T47D (cell line): ENCODE data around the gene SLMAP.
A peak's percentile ranks its signal among the peaks of the same experiment; 100 is the strongest.

Experiments
- DNase-seq, 2 experiments: peaks; one replicate each; pipeline versions ENCODE4 v3.0.0 to v3.0.0-alpha.2; 2011 to 2012; ENCODE audit warnings: low read depth in 1 of 2, low spot score in 1 of 2
- JUND ChIP-seq: IDR thresholded peaks from 2 replicates; pipeline ENCODE4 v1.6.1; 2012; ENCODE audit warnings: low read depth
- in situ Hi-C: cut with HindIII; loops from 2 replicates; pipeline ENCODE4 v1.10.0; 2016; ENCODE audit warnings: low sequenced_read_pairs, low pct_unique_long_range_greater_than_20kb

Gene SLMAP

DNA sequence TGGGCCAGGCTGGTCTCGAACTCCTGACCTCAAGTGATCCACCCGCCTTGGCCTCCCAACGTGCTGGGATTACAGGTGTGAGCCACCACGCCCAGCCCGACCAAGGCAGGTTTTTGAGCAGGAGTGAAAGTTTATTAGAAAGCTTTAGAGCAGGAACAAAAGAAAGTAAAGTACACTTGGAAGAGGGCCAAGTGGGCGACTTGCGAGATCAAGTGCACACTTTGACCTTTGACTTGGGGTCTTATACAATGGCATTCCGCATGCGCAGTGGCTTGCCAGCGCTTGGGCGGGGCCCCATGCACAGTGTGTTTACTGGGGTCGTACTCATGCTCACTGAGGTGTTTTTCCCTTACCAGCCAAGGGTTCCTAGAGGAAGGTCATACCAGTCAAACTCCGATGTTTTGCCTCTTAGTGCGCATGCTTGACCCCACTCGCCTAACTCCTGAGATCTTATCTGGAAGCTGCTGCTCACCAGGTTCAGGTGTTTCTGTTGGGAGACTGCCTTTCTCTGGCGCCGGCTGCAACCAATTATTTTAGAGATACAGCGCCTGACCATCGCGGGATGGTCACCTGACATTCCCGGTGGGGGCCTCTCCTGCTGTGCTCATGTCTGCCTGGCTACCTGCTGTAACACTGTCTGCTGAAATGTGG lies 205.2 kb downstream of the SLMAP start:
- in situ Hi-C loops: no loop called here
- DNase-seq: no peak
- TF ChIP-seq JUND: no peak

DNA sequence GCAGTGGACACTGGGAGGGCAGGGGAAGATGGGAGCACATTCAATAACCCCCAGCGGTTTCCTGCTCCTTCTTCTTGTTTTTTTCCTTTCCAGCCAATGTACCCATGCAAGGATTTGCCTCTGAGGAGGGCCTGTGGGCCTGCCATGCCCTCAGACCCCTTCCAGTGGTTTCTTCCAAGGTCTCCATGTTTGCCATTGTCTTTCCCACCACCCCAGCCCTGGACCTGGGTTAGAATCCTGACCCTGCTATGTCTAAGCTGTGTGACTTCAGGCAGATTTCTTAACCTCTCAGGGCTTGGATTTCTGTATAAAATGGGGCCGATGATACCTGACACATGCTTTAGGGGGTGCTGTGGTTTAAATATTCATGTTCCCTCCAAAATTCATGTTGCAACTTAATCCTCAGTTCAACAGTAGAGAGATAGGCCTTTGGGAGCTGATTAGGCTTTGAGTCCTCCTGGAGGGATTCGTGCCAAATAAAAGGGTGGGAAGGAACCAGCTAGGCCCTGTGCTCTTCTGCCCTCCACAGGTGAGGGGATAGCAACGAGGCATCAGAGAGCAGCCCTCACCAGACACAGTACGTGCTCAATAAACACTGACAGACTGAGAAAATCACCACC lies 205.8 kb downstream of the SLMAP start:
- peak in 1 of 2 experiments; percentile 33 for DNase-seq
- in situ Hi-C loops: no loop called here

DNA sequence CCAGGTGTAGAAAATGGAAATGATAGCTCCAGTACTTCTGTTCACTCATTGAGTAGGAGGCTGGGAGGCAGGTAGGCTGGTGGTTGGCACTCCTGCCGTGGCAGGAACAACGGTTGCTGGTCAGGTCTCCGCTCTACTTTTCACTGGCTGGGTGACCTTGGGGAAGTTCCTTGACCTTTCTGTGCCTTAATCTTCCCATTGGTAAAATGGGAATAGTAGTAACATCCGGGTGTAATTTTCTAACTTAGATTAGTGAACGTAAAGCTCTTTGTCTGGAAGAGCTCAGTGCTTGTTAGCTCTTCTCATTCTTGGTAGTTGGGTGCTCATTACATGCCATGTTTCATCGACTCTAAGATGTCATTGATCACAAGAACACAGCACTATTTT lies 206.3 kb downstream of the SLMAP start:
- no peak for TF ChIP-seq JUND
- DNase-seq: no peak
- in situ Hi-C loops: no loop called here

More for the DNA sequence above, 205.8 kb downstream of the SLMAP start:
- no peak for TF ChIP-seq JUND

DNA sequence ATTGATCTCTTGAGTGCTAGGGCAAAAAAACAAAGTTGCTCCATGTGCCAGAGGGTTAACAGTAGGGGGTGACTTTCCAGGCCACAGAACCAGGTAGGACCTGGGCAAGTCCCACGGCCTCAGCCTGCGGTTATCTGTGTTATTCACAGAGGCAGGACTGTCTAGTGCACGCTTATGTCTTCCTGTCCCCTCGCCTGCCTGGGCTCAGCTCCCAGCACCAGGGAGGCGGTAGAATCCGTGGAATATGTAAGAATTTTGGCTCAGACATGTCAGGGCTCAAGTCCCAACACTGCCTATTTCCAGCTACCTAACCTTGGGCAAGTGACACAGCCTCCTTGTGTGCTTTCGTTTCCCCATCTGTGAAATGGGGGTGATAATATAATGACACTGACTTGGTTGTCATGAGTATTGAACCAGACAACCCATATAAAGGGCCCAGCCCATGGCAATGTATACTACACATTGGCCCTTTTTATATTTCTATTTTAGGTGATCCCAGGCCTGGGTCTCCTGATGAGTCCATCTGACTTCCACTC lies 207.8 kb downstream of the SLMAP start:
- DNase-seq: no peak
- no peak for TF ChIP-seq JUND
- in situ Hi-C loops: no loop called here

DNA sequence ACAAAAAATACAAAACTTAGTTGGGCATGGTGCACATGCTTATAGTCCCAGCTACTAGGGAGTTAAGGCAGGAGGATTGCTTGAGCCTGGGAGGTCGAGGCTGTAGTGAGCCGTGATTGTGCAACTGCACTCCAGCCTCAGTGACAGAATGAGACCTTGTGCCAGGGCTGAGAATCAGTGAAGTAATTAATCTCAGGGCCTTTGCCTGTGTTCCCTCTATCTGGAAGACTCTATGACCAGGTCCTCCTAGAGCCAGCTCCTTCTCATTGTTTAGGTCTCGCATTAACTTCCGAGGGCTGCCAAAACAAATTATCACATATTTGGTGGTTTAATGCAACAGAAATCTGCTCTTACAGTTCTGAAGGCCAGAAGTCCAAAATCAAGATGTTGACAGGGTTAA lies 210.7 kb downstream of the SLMAP start:
- no peak for TF ChIP-seq JUND
- in situ Hi-C loops: no loop called here
- DNase-seq: no peak

DNA sequence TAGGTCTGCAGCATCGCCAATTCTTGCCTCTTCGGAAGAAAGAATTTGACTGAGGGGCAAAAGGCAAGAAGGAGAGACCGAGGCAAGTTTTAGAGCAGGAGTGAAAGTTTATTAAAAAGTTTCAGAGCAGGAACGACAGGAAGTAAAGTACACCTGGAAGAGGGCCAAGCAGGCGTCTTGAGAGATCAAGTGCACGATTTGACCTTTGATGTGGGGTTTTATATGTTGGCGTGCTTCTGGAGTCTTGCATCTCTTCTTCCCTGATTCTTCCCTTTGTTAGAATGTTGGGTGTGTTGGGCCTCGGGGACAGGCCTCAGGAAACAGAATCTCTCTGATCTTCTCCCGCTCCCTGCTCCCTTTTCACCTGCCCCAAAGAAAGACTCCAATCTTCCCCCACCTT lies 211.5 kb downstream of the SLMAP start:
- no peak for TF ChIP-seq JUND
- in situ Hi-C loops: no loop called here
- DNase-seq: no peak

- no peak for TF ChIP-seq JUND
- no peak for DNase-seq
- in situ Hi-C loops: no loop called here
Observed at GRCh38 chr3:57968501-57968900, 212.4 kb downstream of the SLMAP start.

- TF ChIP-seq JUND: no peak
- in situ Hi-C loops: no loop called here
- DNase-seq: no peak
Observed at GRCh38 chr3:57971975-57972374, 215.9 kb downstream of the SLMAP start.

- no peak for TF ChIP-seq JUND
- in situ Hi-C loops: no loop called here
- DNase-seq: no peak
Observed at GRCh38 chr3:57972531-57973111, 216.5 kb downstream of the SLMAP start.

GRCh38 chr3:57973715-57974477 lies 217.8 kb downstream of the SLMAP start:
- TF ChIP-seq JUND: no peak
- no peak for DNase-seq
- in situ Hi-C loops: no loop called here

DNA sequence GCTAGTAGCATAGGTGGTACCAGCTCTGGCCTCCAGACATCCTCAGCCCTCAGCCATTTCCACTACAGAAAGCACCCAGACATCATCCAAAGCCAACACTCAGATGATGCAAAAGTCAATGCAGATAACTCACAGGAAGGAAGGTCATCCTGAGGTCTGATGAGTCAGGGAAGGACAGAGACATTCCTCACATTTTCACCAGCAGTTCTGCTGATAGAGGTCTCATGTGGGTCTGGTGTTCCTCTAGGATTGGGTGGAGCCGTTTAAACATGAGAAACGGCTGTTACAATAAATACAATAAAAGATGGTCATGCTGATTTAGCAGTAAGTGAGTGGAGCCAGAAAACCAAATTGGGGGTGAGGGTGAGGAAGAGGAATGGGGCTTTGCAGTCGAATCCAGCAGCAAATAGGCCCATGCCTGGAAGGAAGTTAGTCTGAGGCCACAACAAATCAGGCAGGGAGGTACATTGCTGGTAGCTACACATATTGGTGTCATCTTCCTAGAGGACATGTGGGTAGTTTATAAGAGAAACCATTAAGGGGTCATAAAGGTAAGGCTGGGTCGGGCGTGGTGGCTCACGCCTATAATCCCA lies 218.8 kb downstream of the SLMAP start:
- no peak for TF ChIP-seq JUND
- in situ Hi-C loops: no loop called here
- DNase-seq: no peak

GRCh38 chr3:57977818-57978235 lies 221.7 kb downstream of the SLMAP start:
- in situ Hi-C loops: no loop called here
- TF ChIP-seq JUND: no peak
- no peak for DNase-seq

GRCh38 chr3:57978316-57978715 lies 222.2 kb downstream of the SLMAP start:
- in situ Hi-C loops: no loop called here
- no peak for TF ChIP-seq JUND
- no peak for DNase-seq
